ENCODE results near the gene MDM4.
"Not testable (repeated sequence)": the region's sequence is repeated elsewhere in the genome, so short reads cannot be mapped to it uniquely, and the experiment has no call there.

Gene MDM4

GRCh38 chr1:204505674-204506200 lies 10.5 kb upstream of the MDM4 start:
- peak overlapping the region; percentile 71 for H3K4me3 ChIP-seq (ENCODE audit: extremely low read depth, insufficient read depth, low read length, poor library complexity, severe bottlenecking)

DNA sequence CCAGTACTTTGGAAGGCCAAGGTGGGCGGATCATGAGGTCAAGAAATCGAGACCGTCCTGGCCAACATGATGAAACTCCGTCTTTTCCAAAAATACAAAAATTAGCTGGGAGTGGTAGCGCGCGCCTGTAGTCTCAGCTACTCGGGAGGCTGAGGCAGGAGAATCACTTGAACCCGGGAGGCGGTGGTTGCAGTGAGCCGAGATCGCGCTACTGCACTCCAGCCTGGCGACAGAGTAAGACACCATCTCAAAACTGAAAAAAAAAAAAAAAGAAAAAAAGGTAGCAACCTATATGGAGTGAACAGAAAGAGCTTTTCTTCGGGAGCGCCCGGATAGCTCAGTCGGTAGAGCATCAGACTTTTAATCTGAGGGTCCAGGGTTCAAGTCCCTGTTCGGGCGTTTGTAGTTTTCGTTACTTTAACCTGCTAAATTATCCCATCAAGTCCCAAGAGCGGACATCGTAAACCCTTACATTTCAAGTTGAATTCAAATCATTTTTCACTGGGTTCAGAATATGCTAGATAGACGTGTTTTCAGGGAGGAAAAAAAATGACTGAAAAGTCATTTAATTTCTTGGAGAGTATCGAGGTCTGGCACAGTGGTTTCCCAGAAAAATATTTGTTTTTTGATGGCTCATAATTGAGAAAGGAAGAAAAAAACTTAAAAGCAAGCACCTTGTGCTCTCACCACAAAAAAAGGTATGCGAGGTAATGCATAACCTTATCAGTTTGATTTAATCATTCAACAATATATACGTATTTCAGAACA lies 9.8 kb upstream of the MDM4 start:
- Histone ChIP-seq H3K36me3 (ENCODE audit: control insufficient read depth, insufficient read depth, low read length) (no peaks in the 10 kb centered on the region), H3K4me1 (ENCODE audit: control insufficient read depth, insufficient read depth, low read length, poor library complexity, severe bottlenecking) (no peaks in the 10 kb centered on the region), H3K9me3 (ENCODE audit: control insufficient read depth, low read length) (no peaks in the 10 kb centered on the region), H3K27ac (ENCODE audit: low read depth, low read length, severe bottlenecking) (peak overlapping the region; percentile 98), H3K4me3 (ENCODE audit: extremely low read depth, insufficient read depth, low read length, poor library complexity, severe bottlenecking) (peak overlapping the region; percentile 71)
- 2% methylated on average over 13 to 17 of the region's 27 CpGs for WGBS, 2 experiments (ENCODE audit: insufficient coverage in 2 of 2)

More at GRCh38 chr1:204505674-204506200, 10.5 kb upstream of the MDM4 start:
- Histone ChIP-seq H3K36me3 (ENCODE audit: control insufficient read depth, insufficient read depth, low read length) (no peaks in the 10 kb centered on the region), H3K27ac (ENCODE audit: low read depth, low read length, severe bottlenecking) (no peak overlapping the region), H3K4me1 (ENCODE audit: control insufficient read depth, insufficient read depth, low read length, poor library complexity, severe bottlenecking) (no peaks in the 10 kb centered on the region), H3K9me3 (ENCODE audit: control insufficient read depth, low read length) (no peaks in the 10 kb centered on the region)
- 25 to 33% methylated on average over 4 of the region's 4 CpGs for WGBS, 2 experiments (ENCODE audit: insufficient coverage in 2 of 2)

DNA sequence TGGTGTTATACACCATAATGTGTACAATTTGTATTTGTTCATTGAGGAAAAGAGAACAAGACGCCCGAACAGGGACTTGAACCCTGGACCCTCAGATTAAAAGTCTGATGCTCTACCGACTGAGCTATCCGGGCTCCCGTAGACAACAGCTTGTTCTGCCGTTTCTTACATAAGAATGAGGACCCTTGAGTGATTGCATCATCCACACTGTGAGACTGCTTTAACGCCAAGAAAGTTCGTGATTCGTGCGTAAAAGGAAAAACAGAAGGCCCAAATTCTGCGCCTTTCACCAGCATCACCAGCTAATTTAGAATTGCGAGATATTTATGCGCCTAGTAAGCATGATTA lies 9.3 kb upstream of the MDM4 start:
- H3K4me3 ChIP-seq (ENCODE audit: extremely low read depth, insufficient read depth, low read length, poor library complexity, severe bottlenecking): peak overlapping the region; percentile 71
- peak overlapping the region; percentile 98 for H3K27ac ChIP-seq (ENCODE audit: low read depth, low read length, severe bottlenecking)
- whole genome bisulfite sequencing, 2 experiments (ENCODE audit: insufficient coverage in 2 of 2): 0% methylated on average over 9 to 12 of the region's 13 CpGs
- no peaks in the 10 kb centered on the region for H3K4me1 ChIP-seq (ENCODE audit: control insufficient read depth, insufficient read depth, low read length, poor library complexity, severe bottlenecking)
- no peaks in the 10 kb centered on the region for H3K9me3 ChIP-seq (ENCODE audit: control insufficient read depth, low read length)
- no peaks in the 10 kb centered on the region for H3K36me3 ChIP-seq (ENCODE audit: control insufficient read depth, insufficient read depth, low read length)

- Histone ChIP-seq H3K9me3 (ENCODE audit: control insufficient read depth, low read length) (no peaks in the 10 kb centered on the region), H3K4me3 (ENCODE audit: extremely low read depth, insufficient read depth, low read length, poor library complexity, severe bottlenecking) (peak overlapping the region; percentile 71), H3K27ac (ENCODE audit: low read depth, low read length, severe bottlenecking) (peak overlapping the region; percentile 98), H3K4me1 (ENCODE audit: control insufficient read depth, insufficient read depth, low read length, poor library complexity, severe bottlenecking) (no peaks in the 10 kb centered on the region), H3K36me3 (ENCODE audit: control insufficient read depth, insufficient read depth, low read length) (no peaks in the 10 kb centered on the region)
- 1 to 3% methylated on average over 10 to 11 of the region's 22 CpGs for WGBS, 2 experiments (ENCODE audit: insufficient coverage in 2 of 2)
Measured at GRCh38 chr1:204507317-204508105, 8.7 kb upstream of the MDM4 start.

GRCh38 chr1:204509186-204509635 lies 7.0 kb upstream of the MDM4 start:
- no peak overlapping the region for H3K27ac ChIP-seq (ENCODE audit: low read depth, low read length, severe bottlenecking)
- no peaks in the 10 kb centered on the region for H3K4me1 ChIP-seq (ENCODE audit: control insufficient read depth, insufficient read depth, low read length, poor library complexity, severe bottlenecking)
- WGBS, 2 experiments (ENCODE audit: insufficient coverage in 2 of 2): 84 to 87% methylated on average over 4 to 6 of the region's 9 CpGs
- no peak overlapping the region for H3K4me3 ChIP-seq (ENCODE audit: extremely low read depth, insufficient read depth, low read length, poor library complexity, severe bottlenecking)
- no peaks in the 10 kb centered on the region for H3K36me3 ChIP-seq (ENCODE audit: control insufficient read depth, insufficient read depth, low read length)
- H3K9me3 ChIP-seq (ENCODE audit: control insufficient read depth, low read length): no peaks in the 10 kb centered on the region

DNA sequence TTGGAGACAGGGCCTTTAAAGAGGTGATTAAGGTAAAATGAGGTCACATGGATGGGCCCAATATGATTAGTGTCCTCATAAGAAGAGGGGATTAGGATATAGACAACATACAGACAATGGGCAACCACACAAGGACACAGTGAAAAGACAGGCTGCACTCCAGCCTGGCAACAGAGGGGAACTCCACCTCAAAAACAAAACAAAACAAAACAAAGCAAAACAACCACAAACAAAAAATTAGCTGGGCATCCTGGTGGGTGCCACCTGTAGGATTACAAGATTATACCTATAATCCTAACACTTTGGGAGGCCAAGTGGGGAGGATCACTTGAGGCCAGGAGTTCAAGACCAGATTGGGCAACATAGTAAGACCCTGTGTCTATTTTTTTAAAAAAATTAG lies 4.8 kb upstream of the MDM4 start:
- Histone ChIP-seq H3K27ac (ENCODE audit: low read depth, low read length, severe bottlenecking) (no peak overlapping the region), H3K36me3 (ENCODE audit: control insufficient read depth, insufficient read depth, low read length) (no peaks in the 10 kb centered on the region), H3K4me1 (ENCODE audit: control insufficient read depth, insufficient read depth, low read length, poor library complexity, severe bottlenecking) (no peaks in the 10 kb centered on the region), H3K9me3 (ENCODE audit: control insufficient read depth, low read length) (no peaks in the 10 kb centered on the region), H3K4me3 (ENCODE audit: extremely low read depth, insufficient read depth, low read length, poor library complexity, severe bottlenecking) (no peak overlapping the region)

DNA sequence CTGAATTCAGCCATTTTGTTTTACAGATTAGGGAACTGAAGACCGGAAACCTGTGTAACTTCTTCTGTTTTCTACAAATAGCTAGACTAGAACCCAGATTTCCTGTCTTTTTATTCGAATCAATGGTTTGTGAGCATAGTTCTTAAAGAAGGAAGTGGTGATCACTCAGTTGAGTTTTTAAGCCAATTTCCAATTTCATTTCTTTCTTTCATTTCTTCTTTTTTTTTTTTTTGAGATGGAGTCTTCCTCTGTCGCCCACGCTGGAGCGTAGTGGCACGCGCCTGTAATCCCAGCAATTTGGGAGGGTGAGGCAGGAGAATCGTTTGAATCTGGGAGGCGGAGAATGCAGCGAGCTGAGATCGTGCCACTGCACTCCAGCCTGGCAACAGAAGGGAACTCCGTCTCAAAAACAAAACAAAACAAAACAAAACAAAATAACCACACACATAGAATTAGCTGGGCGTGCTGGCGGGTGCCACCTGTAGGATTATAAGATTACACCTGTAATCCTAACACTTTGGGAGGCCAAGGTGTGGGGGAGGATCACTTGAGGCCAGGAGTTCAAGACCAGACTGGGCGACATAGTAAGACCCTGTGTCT lies 3.0 kb upstream of the MDM4 start:
- H3K4me1 ChIP-seq (ENCODE audit: control insufficient read depth, insufficient read depth, low read length, poor library complexity, severe bottlenecking): no peaks in the 10 kb centered on the region
- H3K9me3 ChIP-seq (ENCODE audit: control insufficient read depth, low read length): no peaks in the 10 kb centered on the region
- no peak overlapping the region for H3K4me3 ChIP-seq (ENCODE audit: extremely low read depth, insufficient read depth, low read length, poor library complexity, severe bottlenecking)
- WGBS, 2 experiments (ENCODE audit: insufficient coverage in 2 of 2): 98% methylated on average over 8 of the region's 15 CpGs; no CpG with 5 or more reads in 1 of the 2 experiments
- H3K36me3 ChIP-seq (ENCODE audit: control insufficient read depth, insufficient read depth, low read length): peaks cover 8% of the 10 kb centered on the region
- H3K27ac ChIP-seq (ENCODE audit: low read depth, low read length, severe bottlenecking): no peak overlapping the region

DNA sequence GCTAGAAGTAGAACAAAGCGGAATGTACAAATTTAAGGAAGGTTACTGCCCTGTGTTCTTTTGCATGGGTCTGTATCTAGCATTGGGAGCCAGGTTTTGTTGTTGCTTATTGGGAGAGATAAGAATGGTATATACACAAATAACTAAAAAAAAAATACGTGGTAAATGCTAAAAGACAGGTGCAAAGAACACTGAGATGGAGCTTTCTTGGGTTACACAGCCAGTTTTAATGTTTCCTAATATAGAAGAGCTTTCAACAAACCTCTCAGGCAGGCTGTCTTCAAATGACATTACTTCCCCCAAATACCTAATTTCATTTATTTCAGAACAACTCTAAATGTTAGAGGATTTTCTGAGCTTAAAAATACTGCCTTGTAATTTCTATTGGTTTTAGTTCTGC lies 1.4 kb upstream of the MDM4 start:
- peaks cover 24% of the 10 kb centered on the region for H3K36me3 ChIP-seq (ENCODE audit: control insufficient read depth, insufficient read depth, low read length)
- H3K9me3 ChIP-seq (ENCODE audit: control insufficient read depth, low read length): no peaks in the 10 kb centered on the region
- no peaks in the 10 kb centered on the region for H3K4me1 ChIP-seq (ENCODE audit: control insufficient read depth, insufficient read depth, low read length, poor library complexity, severe bottlenecking)
- H3K4me3 ChIP-seq (ENCODE audit: extremely low read depth, insufficient read depth, low read length, poor library complexity, severe bottlenecking): no peak overlapping the region
- 100% methylated on average over 1 of the region's 2 CpGs; no CpG with 5 or more reads in 1 of the 2 experiments for whole genome bisulfite sequencing, 2 experiments (ENCODE audit: insufficient coverage in 2 of 2)
- H3K27ac ChIP-seq (ENCODE audit: low read depth, low read length, severe bottlenecking): no peak overlapping the region

DNA sequence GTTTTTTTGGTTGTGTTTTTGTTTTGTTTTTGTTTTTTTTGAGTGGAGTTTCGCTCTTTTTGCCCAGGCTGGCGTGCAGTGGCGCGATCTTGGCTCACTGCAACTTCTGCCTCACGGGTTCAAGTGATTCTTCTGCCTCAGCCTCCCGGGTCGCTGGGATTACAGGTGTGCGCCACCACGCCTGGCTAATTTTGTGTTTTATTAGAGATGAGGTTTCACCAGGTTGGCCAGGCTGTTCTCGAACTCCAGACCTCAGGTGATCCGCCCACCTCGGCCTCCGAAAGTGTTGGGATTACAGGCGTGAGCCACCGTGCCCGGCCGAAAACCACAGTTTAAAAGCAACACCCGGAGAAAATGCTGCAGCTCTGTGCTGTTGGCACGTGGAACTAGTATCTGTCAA lies 1.2 kb downstream of the MDM4 start:
- H3K27ac ChIP-seq (ENCODE audit: low read depth, low read length, severe bottlenecking); H3K9me3 ChIP-seq (ENCODE audit: control insufficient read depth, low read length); H3K4me1 ChIP-seq (ENCODE audit: control insufficient read depth, insufficient read depth, low read length, poor library complexity, severe bottlenecking): not testable (repeated sequence)
- peaks cover 40% of the 10 kb centered on the region for H3K36me3 ChIP-seq (ENCODE audit: control insufficient read depth, insufficient read depth, low read length)
- peak overlapping the region; percentile 85 for H3K4me3 ChIP-seq (ENCODE audit: extremely low read depth, insufficient read depth, low read length, poor library complexity, severe bottlenecking)
- WGBS, 2 experiments (ENCODE audit: insufficient coverage in 2 of 2): 95 to 97% methylated on average over 16 of the region's 19 CpGs

DNA sequence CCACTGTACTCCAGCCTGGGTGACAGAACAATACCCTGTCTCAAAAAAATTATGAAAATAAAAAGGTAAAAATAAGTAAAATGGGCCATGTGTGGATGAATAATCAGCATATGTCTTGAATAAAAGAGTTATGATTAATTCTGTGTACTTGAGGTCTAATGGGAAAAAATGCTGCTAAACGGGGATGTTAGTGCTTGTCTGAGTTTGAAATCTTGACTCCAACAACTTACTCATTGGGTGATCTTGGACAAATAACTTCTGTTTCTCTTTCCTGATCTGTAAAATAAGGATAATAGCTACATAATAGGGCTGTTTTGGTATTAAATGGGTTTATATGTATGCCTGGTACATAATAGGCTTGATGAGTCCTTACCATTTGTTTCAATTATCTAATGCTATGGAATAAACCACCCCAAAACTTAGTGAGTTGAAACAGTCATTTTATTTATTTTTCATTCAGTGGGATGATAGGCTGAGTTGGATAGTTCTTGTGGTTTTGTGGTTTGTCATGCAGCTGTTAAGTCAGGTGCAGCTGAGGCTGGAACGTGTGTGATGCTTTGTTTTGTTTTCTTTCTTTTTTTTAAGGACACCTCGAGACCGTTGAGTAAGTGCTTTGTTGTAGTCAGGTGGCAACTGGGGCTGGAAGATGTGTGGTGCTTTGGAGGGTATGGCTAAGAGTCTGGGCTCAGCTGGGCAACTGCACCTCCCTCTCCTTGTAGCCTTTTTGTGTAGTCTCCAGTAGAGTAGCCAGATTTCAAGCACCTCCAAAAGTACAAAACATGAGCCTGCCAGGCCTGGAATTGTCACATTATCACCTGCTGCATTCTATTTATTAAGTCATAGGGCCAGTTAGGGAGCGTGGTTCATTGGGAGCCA lies 4.9 kb downstream of the MDM4 start:
- Histone ChIP-seq H3K27ac (ENCODE audit: low read depth, low read length, severe bottlenecking) (no peak overlapping the region), H3K9me3 (ENCODE audit: control insufficient read depth, low read length) (peaks cover 9% of the 10 kb centered on the region)
- 75 to 84% methylated on average over 2 to 3 of the region's 5 CpGs for WGBS, 2 experiments (ENCODE audit: insufficient coverage in 2 of 2)

More for the DNA sequence above, 4.9 kb downstream of the MDM4 start:
- no peak overlapping the region for H3K4me3 ChIP-seq (ENCODE audit: extremely low read depth, insufficient read depth, low read length, poor library complexity, severe bottlenecking)
- no peaks in the 10 kb centered on the region for H3K4me1 ChIP-seq (ENCODE audit: control insufficient read depth, insufficient read depth, low read length, poor library complexity, severe bottlenecking)
- peaks cover 73% of the 10 kb centered on the region for H3K36me3 ChIP-seq (ENCODE audit: control insufficient read depth, insufficient read depth, low read length)

All from mesodermal cell (in vitro differentiated cells).